GM21717 (cell line): ENCODE results near the gene STT3B.

ENCODE experiments used
- ATAC-seq: cut with Tn5 transposase; IDR thresholded peaks from one replicate; pipeline ENCODE4 v1.9.1; 2021; ENCODE audit warnings: mild to moderate bottlenecking, moderate library complexity; ENCODE audit not compliant: unreplicated experiment

Gene STT3B

DNA sequence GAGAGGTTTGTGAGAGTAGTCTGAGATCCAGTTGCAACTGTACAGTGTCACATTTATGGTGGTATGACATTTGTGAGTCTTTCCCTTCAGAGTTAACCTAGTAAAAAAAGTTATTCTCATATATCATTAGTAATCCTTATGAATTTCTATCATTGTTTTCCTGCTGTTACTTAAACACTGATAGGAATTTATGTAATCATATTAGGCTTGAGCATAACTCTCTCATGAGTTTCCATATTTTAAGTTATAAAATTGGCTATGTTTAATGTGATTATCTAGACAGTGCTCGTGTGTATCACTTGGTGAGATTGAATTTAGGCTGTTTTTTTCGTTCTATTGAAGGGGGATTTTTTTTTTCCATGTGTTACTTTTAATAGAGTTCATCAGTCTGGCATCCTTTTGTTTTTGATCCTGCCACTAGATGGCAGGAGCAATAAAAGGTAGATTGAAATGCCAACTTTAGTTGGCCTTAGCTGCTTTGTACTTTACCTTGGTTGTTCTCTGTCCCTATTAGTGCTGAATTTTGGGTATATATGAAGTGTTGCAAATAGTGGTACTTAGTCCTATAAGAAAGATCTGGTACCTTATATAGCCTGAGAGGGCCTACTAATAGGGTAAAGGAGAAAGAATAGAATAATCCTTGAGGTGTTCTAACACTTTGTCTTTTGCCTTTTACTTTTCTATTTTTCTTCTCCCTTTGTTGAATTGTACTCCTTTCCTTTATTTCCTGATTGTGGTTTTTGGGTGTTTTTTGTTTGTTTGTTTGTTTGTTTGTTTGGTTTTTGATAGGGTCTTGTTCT is 17.9 kb downstream of the STT3B start:
- ATAC-seq = no peak

- ATAC-seq = no peak
These were observed 18.9 kb downstream of the STT3B start for GRCh38 chr3:31551646-31552045.

DNA sequence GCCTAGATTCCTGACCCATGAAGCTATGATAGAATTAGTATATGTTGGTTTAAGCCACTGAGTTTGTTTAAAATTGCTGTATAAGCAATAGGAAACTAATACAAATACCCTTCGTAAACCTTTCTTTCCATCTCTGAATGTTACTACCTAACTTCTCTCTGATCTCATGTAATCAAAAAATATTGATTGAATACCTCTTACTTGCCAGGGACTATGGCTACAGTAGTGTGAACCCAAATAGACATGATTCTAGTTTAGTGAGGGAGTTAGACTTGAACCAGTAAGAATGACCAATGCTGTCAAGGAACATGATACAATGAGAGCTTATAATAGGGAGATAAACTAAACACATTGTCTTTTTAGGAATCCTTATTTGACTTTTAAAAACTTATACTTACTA is 19.4 kb downstream of the STT3B start:
- ATAC-seq = no peak

GRCh38 chr3:31553258-31553657 is 20.5 kb downstream of the STT3B start:
- ATAC-seq = no peak

DNA sequence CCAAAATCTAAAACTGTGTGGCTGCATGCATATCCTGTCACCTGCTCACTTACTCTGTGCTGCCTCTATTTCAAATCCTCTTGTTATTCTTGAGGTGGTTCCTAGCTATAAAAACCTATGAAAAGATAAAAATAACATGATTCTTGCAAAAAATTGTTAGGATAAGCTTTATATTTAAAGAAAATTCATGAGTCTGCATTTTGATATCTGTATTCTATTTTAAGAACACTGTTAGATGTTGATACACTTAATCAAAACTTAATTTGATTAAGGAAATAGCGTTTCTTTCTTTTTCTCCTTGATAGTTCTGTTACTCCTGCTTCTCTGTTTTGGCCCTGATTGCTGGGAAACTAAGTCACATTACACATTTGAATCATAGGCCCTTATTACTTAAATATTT is 22.5 kb downstream of the STT3B start:
- no peak for ATAC-seq

GRCh38 chr3:31559872-31560534 is 27.3 kb downstream of the STT3B start:
- peak; percentile 50 for ATAC-seq

GRCh38 chr3:31561891-31562290 is 29.2 kb downstream of the STT3B start:
- ATAC-seq = no peak

DNA sequence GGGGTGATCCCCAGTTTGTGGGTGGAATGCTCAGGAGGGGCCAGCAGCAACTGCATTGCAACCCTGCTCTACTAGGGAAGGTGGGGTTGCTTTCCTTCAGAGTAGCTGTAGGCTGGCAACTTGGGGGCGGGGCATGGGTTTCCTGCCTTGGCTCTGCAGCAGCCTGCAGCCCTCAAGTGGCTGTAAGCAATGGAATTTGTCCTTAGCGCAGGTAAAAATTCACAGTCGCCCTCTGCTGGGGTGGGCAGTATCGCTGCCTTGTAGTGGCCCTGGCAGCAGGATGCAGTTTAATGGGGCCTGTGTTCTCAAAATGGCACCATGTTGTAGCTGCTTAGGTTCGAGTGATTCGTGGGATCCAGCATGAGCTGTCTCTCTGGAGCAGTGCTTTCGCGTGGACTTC is 29.8 kb downstream of the STT3B start:
- ATAC-seq = no peak

- ATAC-seq = no peak
These were observed 32.6 kb downstream of the STT3B start for GRCh38 chr3:31565288-31565687.

GRCh38 chr3:31567036-31567435 is 34.3 kb downstream of the STT3B start:
- ATAC-seq = no peak

GRCh38 chr3:31568649-31569048 is 35.9 kb downstream of the STT3B start:
- ATAC-seq = no peak

- no peak for ATAC-seq
These were observed 38.6 kb downstream of the STT3B start for GRCh38 chr3:31571325-31571724.

GRCh38 chr3:31572236-31573004 is 39.7 kb downstream of the STT3B start:
- ATAC-seq = peak; percentile 40

GRCh38 chr3:31573036-31573779 is 40.5 kb downstream of the STT3B start:
- peak; percentile 40 for ATAC-seq

DNA sequence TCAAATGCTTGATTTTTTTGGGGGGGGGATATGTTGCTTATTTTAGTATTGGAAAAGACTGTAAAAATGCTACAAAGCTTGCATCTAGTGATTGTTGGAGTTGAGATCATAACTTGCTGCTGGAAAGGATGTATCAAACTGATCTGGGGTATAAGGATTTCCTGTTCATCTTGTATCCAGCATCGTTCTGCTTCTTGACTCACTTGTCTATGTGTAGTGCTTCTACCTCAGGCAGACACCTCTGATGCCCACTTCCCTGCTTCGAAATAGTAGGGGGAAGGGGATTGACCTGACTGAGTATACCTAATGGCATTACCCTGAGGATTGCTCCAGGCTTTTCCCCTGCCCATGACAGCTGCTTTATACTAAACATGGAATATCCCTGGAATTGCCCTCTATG is 42.7 kb downstream of the STT3B start:
- no peak for ATAC-seq

- ATAC-seq = no peak
These were observed 43.8 kb downstream of the STT3B start for GRCh38 chr3:31576521-31576920.

DNA sequence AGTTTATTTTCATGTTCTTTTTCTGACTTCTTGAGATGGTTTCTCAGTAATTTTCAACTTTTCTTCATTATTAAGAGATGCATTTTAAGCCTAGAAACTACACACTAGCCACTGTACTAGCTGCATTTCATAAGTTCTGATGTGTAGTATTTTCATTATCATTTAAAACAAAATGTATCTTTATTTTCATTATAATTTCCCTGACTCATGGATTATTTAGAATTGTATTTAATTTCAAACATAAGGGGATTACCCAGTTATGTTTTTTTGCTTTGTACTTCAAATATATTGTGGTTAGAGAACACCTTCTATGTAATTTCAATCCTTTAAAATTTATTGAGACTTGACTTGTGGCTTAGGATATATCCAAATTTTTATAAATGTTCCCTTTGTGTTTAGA is 44.5 kb downstream of the STT3B start:
- ATAC-seq = no peak

GRCh38 chr3:31579828-31580227 is 47.1 kb downstream of the STT3B start:
- ATAC-seq = no peak

GRCh38 chr3:31580645-31581044 is 47.9 kb downstream of the STT3B start:
- ATAC-seq = no peak

DNA sequence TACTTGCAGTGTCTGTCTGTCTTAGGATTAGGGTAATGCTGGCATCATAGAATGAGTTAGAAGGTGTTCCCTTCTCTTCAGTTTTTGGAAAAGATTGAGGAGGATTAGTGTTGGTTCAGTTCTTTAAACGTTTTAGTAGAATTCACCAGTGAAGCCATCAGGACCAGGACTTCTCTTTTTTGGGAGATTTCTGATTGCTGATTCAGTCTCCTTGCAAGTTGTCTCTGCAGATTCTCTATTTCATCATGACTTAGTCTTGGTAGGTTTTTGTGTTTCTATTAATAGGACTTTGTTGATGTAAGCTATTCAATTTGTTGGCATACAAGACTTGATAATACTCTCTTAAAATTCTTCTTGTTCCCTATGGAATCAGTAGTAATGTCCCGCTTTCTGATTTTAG is 48.9 kb downstream of the STT3B start:
- no peak for ATAC-seq

GRCh38 chr3:31589228-31589627 is 56.5 kb downstream of the STT3B start:
- ATAC-seq = no peak
